Sigmoid colon (tissue), 4 donors: ENCODE data around the gene UPK3B.
"Not testable (repeated sequence)": the region's sequence is repeated elsewhere in the genome, so short reads cannot be mapped to it uniquely, and the experiment has no call there.

Source experiments
- EP300 ChIP-seq, 4 donors: sonication (generic); formaldehyde crosslinking; IDR thresholded peaks; one replicate each; pipeline ENCODE4 v1.6.1; 2017; ENCODE audit warnings: antibody characterized with exemption in 4 of 4
- TF ChIP-seq, protein P1 (sequence below), 4 experiments: fragments of 450-650 bp in 3 of 4; fragments of 200-600 bp in 1 of 4; IDR thresholded peaks; one replicate each; pipeline ENCODE4 v1.5.1; 2016 to 2019; ENCODE audit warnings: antibody characterized with exemption in 4 of 4, mild to moderate bottlenecking in 3 of 4, moderate library complexity in 2 of 4

- TF ChIP-seq EP300 (IDR thresholded peaks at IDR 0.05), result not testable (repeated sequence)
- TF ChIP-seq, protein P1, sequence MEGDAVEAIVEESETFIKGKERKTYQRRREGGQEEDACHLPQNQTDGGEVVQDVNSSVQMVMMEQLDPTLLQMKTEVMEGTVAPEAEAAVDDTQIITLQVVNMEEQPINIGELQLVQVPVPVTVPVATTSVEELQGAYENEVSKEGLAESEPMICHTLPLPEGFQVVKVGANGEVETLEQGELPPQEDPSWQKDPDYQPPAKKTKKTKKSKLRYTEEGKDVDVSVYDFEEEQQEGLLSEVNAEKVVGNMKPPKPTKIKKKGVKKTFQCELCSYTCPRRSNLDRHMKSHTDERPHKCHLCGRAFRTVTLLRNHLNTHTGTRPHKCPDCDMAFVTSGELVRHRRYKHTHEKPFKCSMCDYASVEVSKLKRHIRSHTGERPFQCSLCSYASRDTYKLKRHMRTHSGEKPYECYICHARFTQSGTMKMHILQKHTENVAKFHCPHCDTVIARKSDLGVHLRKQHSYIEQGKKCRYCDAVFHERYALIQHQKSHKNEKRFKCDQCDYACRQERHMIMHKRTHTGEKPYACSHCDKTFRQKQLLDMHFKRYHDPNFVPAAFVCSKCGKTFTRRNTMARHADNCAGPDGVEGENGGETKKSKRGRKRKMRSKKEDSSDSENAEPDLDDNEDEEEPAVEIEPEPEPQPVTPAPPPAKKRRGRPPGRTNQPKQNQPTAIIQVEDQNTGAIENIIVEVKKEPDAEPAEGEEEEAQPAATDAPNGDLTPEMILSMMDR (IDR thresholded peaks at IDR 0.05), result not testable (repeated sequence)
Observed at GRCh38 chr7:76561342-76561741, 51.0 kb downstream of the UPK3B start.
